Activated CD8-positive, alpha-beta memory T cell treated with anti-CD3 and anti-CD28 coated beads for 48 hours (primary cell): ENCODE measurements around the gene ACLY.

Experiments
- DNase-seq, 3 experiments: peaks; one replicate each; pipeline ENCODE4 v3.0.0-alpha.2; 2020; ENCODE audit warnings: low read depth in 2 of 3, low spot score in 2 of 3

Gene ACLY

GRCh38 chr17:41918314-41919164, at the start of gene ACLY:
Gene ACLY (minus strand): TSS chr17:41918951. CDS start chr17:41913873, 5,078 bp downstream.
- DNase-seq: peak; percentile 92 to 98 (median 92)

GRCh38 chr17:41967921-41968578, 49.3 kb upstream of the ACLY start:
- no peak for DNase-seq

- DNase-seq: peak in 1 of 3 experiments; percentile 18
Measured at GRCh38 chr17:41967141-41967920, 48.6 kb upstream of the ACLY start.

- peak; percentile 82 to 84 (median 83) for DNase-seq
Measured at GRCh38 chr17:41966463-41967140, 47.9 kb upstream of the ACLY start, which contains the start of gene CNP. Gene CNP (plus strand): TSS chr17:41966795. CDS start chr17:41966885, 90 bp downstream.

GRCh38 chr17:41965694-41966462, 47.1 kb upstream of the ACLY start:
- peak in 2 of 3 experiments; percentile 28 to 40 for DNase-seq

- peak in 2 of 3 experiments; percentile 29 to 46 for DNase-seq
Measured at GRCh38 chr17:41962768-41963434, 44.1 kb upstream of the ACLY start.

- DNase-seq: no peak
Measured at GRCh38 chr17:41962111-41962510, 43.4 kb upstream of the ACLY start.

GRCh38 chr17:41959336-41960095, 40.8 kb upstream of the ACLY start:
- no peak for DNase-seq

- no peak for DNase-seq
Measured at GRCh38 chr17:41959030-41959335, 40.2 kb upstream of the ACLY start.

- no peak for DNase-seq
Measured at GRCh38 chr17:41957869-41958439, 39.2 kb upstream of the ACLY start.

- no peak for DNase-seq
Measured at GRCh38 chr17:41957031-41957868, 38.5 kb upstream of the ACLY start.

GRCh38 chr17:41956522-41956921, 37.8 kb upstream of the ACLY start:
- no peak for DNase-seq

GRCh38 chr17:41948762-41949460, 30.2 kb upstream of the ACLY start:
- DNase-seq: no peak

GRCh38 chr17:41944943-41945342, 26.2 kb upstream of the ACLY start:
- DNase-seq: no peak

- no peak for DNase-seq
Measured at GRCh38 chr17:41943492-41943891, 24.7 kb upstream of the ACLY start.

- DNase-seq: no peak
Measured at GRCh38 chr17:41942626-41943373, 24.0 kb upstream of the ACLY start.
